GM12873 (cell line): ENCODE results near the gene RPL14.

Experiments used
- TF ChIP-seq, protein P1 (sequence below): IDR thresholded peaks from 2 replicates; pipeline ENCODE4 v1.5.1; 2012; ENCODE audit warnings: low read depth, mild to moderate bottlenecking, moderate library complexity, low read length, control low read depth; ENCODE audit not compliant: insufficient read depth; ENCODE audit errors: missing control alignments

The RPL14 gene

DNA sequence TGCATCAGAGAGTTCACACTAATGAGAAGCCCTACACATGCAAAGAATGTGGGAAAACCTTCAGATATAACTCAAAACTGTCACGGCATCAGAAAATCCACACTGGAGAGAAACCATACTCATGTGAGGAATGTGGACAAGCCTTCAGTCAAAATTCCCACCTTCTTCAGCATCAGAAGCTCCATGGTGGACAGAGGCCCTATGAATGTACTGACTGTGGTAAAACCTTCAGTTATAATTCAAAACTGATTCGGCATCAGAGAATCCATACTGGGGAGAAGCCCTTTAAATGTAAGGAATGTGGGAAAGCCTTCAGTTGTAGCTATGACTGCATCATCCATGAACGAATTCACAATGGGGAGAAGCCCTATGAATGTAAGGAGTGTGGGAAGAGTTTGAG lies 30.0 kb downstream of the RPL14 start:
- TF ChIP-seq, protein P1, sequence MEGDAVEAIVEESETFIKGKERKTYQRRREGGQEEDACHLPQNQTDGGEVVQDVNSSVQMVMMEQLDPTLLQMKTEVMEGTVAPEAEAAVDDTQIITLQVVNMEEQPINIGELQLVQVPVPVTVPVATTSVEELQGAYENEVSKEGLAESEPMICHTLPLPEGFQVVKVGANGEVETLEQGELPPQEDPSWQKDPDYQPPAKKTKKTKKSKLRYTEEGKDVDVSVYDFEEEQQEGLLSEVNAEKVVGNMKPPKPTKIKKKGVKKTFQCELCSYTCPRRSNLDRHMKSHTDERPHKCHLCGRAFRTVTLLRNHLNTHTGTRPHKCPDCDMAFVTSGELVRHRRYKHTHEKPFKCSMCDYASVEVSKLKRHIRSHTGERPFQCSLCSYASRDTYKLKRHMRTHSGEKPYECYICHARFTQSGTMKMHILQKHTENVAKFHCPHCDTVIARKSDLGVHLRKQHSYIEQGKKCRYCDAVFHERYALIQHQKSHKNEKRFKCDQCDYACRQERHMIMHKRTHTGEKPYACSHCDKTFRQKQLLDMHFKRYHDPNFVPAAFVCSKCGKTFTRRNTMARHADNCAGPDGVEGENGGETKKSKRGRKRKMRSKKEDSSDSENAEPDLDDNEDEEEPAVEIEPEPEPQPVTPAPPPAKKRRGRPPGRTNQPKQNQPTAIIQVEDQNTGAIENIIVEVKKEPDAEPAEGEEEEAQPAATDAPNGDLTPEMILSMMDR: no peak

DNA sequence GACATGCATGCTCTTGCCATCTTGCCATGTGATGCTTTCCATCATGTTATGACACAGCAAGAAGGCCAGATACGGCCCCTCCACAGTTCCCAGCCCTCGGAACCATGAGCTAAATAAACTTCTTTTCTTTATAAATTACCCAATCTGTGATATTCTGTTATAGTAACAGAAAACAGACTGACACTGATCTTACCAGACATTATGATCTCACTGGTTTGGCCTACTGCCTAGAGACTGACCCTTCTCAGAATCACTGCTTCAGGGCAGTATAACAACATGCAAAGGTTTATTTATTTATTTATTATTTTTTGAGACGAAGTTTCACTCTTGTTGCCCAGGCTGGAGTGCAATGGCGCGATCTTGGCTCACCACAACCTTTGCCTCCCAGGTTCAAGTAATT lies 33.8 kb downstream of the RPL14 start:
- TF ChIP-seq, protein P1: no peak

DNA sequence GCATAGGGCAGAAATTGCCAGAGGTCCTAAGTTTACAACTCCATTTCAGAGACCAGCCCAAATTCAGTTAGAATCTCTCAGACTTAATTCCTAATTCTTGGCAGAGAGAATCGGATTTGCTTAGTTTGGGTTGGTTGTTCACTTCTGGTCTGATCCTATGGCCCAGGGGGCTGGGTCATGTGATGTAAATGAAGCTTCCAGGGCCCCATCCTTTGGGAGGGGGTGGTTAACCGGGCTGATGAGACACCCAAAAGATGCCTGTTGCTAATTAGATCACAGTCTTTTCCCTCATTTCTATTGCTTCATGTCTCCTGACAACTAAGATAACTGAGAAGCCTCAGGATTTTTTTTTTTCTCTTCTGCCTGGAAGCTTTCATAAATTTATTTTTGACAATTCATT lies 37.6 kb downstream of the RPL14 start:
- TF ChIP-seq, protein P1: no peak

DNA sequence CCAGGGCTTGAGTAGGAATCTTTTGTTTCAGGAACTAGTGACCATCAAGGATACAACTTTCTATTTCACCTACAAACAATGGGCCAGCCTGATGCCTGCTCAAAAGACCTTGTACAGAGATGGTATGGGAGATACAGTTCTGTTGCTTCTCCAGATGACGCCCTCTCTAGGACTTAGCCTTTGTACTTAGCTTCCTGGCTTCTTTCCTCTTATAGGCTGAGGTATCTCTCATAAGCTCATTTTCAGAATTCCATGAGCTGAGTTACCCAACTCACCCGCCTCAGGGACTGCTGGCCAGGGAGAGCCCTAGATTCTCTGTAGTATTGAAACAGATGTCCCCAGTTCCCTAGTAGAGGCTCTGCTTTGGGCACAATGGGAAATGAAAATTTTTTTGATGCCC lies 40.1 kb downstream of the RPL14 start:
- TF ChIP-seq, protein P1: no peak

DNA sequence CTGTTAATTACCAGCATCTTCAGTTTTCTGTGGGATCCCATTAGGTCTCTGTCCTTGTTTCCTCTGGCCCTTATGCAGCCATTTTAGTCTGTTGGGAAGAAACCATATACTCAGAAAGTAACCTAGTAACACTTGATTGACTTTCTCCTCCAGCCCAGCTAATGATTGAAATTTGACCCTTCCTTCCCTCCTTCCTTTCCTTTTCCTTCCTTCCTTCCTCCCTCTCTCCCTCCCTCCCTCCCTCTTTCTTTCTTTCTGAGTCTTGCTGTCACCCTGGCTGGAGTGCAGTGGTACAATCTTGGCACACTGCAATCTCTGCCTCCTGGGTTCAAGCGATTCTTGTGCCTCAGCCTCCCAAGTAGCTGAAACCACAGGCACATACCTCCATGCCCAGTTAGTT lies 42.8 kb downstream of the RPL14 start:
- TF ChIP-seq, protein P1: no peak

DNA sequence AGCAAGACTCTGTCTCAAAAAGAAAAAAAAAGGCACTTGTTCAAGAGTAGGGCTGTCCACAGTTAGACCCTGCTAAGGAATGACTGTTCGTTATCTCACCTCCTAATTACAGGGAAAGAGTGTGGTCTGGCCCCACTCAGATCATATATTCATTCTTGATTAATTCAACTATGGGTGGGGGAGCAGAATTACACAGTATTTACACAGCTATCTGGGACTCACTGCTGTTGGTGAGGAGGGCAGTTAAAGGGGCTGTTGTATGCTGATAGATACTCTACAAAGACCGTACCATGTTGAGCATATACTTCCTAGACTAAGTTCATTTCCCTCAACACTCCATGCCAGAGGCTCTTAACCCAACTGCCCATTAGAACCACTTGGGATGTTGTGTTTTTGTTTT lies 44.9 kb downstream of the RPL14 start:
- TF ChIP-seq, protein P1: no peak

DNA sequence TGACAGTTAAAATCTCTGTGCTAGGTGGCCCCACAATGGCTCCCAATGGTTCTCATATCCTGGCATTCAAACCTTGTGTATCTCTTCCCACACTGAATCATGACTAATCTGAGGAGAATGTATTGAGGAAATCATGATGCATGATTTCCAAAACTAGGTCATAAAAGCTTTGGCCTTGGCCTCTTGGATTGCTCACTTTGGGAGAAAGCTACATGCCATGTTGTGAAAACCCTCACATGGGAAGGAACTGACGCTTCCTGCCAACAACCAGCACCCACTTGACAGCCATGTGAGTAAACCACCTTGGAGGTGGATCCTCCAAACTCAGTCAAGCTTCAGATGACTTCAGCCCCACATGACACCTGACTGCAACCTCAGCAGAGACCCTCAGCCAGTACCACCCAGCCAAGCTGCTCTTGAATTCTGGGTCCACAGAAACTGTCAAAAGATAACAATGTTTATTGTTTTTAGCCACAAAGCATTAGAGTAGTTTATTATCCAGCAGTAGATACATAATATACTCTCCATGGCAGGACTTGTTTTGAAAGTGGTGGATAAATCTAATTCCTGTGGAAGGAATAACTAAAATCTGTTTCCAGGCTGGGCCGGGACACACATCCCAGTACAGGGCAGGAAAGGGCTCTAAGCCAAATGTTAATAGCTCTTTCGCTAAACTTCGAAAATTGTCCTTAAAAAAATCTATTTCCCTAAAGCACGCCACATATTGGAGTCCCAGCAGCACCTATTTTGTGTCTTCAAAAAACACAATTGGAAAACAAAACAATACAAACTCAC lies 47.7 kb downstream of the RPL14 start:
- TF ChIP-seq, protein P1: no peak
